G401 (cell line): ENCODE measurements around the gene AFF3. TPM values are rescaled to one million over a fixed set of nuclear protein-coding genes. Genes with fewer than 3 reads are reported as not detected.
A peak's percentile ranks its signal among the peaks of the same experiment; 100 is the strongest.
"Not testable (repeated sequence)": the region's sequence is repeated elsewhere in the genome, so short reads cannot be mapped to it uniquely, and the experiment has no call there.

Experiments used
- DNase-seq: peaks from one replicate; pipeline ENCODE4 v3.0.0-alpha.2; 2015; ENCODE audit warnings: low spot score
- in situ Hi-C: cut with HindIII; loops from 2 replicates; pipeline ENCODE4 v1.10.0; 2016; ENCODE audit warnings: low sequenced_read_pairs, mixed read lengths
- total RNA-seq: library from RNA; depleted of rRNA; stranded (reverse); fragments of >200 nt; shearing (Covaris generic); gene quantifications from 2 replicates; pipeline ENCODE4 v1.2.3, GENCODE V29; 2014; rRNA removed

Gene AFF3
- total RNA-seq = 0.62 and 3.0 TPM in 2 replicates

- no peak for DNase-seq
- in situ Hi-C loops = no loop called here
These were observed at the start of gene AFF3 for GRCh38 chr2:100142393-100142792. AFF3 (minus strand) TSS chr2:100142590; CDS start chr2:100104454, 38,136 bp downstream.

- in situ Hi-C loops = no loop called here
- no peak for DNase-seq
These were observed 47.0 kb upstream of the AFF3 start for GRCh38 chr2:100189387-100189786.

- no peak for DNase-seq
- in situ Hi-C loops = no loop called here
These were observed 45.9 kb upstream of the AFF3 start for GRCh38 chr2:100188326-100188725.

- no peak for DNase-seq
- in situ Hi-C loops = no loop called here
These were observed 43.7 kb upstream of the AFF3 start for GRCh38 chr2:100186126-100186525.

- no peak for DNase-seq
- in situ Hi-C loops = no loop called here
These were observed 43.1 kb upstream of the AFF3 start for GRCh38 chr2:100185516-100185915.

- in situ Hi-C loops = no loop called here
- no peak for DNase-seq
These were observed 42.7 kb upstream of the AFF3 start for GRCh38 chr2:100185105-100185504.

- in situ Hi-C loops = no loop called here
- DNase-seq = no peak
These were observed 41.8 kb upstream of the AFF3 start for GRCh38 chr2:100184055-100184737.

GRCh38 chr2:100182494-100183361 lies 40.3 kb upstream of the AFF3 start:
- in situ Hi-C loops = no loop called here
- DNase-seq = peak; percentile 72

- DNase-seq = no peak
- in situ Hi-C loops = no loop called here
These were observed 38.1 kb upstream of the AFF3 start for GRCh38 chr2:100180503-100180902.

- in situ Hi-C loops = no loop called here
- no peak for DNase-seq
These were observed 37.4 kb upstream of the AFF3 start for GRCh38 chr2:100179806-100180205.

- DNase-seq = no peak
- in situ Hi-C loops = no loop called here
These were observed 36.5 kb upstream of the AFF3 start for GRCh38 chr2:100178864-100179263.

GRCh38 chr2:100178085-100178788 lies 35.8 kb upstream of the AFF3 start:
- peak; percentile 23 for DNase-seq
- in situ Hi-C loops = no loop called here

- in situ Hi-C loops = no loop called here
These were observed 34.5 kb upstream of the AFF3 start for GRCh38 chr2:100176925-100177324.

GRCh38 chr2:100174026-100174431 lies 31.6 kb upstream of the AFF3 start:
- in situ Hi-C loops = no loop called here
- no peak for DNase-seq

More at GRCh38 chr2:100176925-100177324, 34.5 kb upstream of the AFF3 start:
- no peak for DNase-seq

- DNase-seq = no peak
- in situ Hi-C loops = no loop called here
These were observed 24.3 kb upstream of the AFF3 start for GRCh38 chr2:100166701-100167100.

GRCh38 chr2:100163605-100164004 lies 21.2 kb upstream of the AFF3 start:
- DNase-seq = no peak
- in situ Hi-C loops = no loop called here

GRCh38 chr2:100161945-100162620 lies 19.7 kb upstream of the AFF3 start:
- peak; percentile 11 for DNase-seq
- in situ Hi-C loops = no loop called here

GRCh38 chr2:100160396-100160795 lies 18.0 kb upstream of the AFF3 start:
- in situ Hi-C loops = no loop called here
- DNase-seq = no peak

- in situ Hi-C loops, DNase-seq: not testable (repeated sequence)
These were observed 9.4 kb upstream of the AFF3 start for GRCh38 chr2:100151832-100152231.
